DMS114 treated with DMSO at 0.1 percent for 48 hours (cell line): ENCODE measurements around the gene ARSK.

Source experiments
- DNase-seq: peaks from one replicate; lab custom pipeline; 2025; ENCODE audit not compliant: unreplicated experiment; lab: John Stamatoyannopoulos, UW

Gene ARSK

DNA sequence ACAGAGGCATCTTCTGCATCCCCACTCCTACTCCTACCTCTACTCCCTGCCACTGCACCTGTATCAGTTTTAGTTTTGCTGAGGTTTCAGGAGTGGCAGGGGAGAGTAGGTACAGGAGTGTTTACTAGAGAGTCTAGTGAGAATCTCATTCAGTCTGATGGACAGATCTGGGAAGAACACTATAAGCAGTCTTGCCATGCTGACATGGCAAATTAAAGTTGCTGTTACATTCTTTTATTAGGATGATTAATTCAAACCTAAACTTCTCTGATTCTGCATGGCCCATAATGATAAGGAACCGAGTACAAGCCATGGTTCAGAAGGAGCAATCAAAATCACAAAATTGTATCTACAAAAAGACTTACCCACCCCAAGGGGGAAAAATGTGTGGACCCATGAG, 7.4 kb downstream of the ARSK start:
- DNase-seq = no peak

- no peak for DNase-seq
Measured at GRCh38 chr5:95563367-95563766, 8.5 kb downstream of the ARSK start.

GRCh38 chr5:95564450-95564849, 9.5 kb downstream of the ARSK start:
- no peak for DNase-seq

DNA sequence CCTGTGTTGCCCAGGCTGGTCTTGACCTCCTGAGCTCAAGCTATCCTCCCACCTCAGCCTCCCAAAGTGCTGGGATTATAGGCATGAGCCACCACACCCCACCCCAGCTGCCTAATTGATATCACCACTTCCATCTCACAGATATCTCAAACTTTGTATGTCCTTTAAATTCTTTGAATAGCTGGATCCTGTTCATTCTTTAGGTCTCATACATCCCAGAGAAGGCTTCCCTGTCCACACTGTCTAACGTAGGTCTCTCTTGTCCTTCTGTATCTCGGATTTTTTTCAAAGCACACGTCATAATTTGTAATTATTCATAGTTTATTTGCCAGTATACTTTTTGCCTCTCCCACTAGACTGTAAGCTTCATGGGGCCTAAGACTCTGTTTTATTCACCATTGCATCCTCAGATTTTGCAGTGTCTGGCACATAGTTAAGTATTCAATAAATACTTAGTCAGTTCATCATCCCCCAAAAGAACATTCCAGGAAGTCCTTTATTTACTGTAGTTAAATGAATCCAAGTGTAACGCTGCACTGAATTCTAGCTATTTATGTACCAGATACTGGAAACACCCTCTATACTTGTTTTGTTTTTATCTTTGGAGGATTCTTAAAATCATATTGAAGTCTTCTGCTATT, 10.5 kb downstream of the ARSK start:
- no peak for DNase-seq

GRCh38 chr5:95572016-95572415, 17.1 kb downstream of the ARSK start:
- no peak for DNase-seq

DNA sequence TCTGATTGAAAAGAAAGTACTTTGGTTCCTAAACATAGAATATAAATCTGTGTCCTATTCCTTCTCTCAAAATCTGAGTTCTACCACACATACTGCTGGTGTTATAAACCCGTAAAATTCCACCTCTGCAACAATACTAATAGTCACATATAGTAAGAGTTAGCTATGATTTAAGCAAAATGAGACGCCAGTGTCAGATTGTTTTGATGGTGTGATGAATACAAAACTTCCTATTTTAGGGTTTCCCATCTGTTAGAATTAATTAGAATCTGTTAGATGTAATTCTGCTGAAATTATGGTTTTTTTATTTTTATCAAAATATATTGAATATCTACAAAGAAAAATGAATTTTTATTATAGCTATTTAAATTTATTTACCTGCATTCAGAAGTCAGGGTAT, 26.7 kb downstream of the ARSK start:
- no peak for DNase-seq

DNA sequence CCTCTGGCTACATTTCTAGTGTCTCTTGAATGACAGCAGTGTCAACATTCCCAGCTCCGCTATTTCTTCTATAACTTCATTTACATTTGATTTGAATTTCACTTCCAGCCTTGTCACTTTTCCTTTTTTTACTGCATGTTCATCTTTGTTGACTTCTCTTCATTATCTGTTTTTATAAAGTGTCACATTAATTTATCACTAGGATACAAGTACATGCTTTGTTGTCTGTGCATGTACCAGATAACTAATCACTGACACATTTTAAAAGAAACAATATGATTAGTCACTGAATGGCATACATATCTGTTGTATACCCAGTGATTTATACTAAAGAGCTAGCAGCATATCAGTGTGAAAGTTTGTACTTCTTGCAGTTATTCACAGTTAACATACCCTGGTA, 29.1 kb downstream of the ARSK start:
- DNase-seq = no peak

DNA sequence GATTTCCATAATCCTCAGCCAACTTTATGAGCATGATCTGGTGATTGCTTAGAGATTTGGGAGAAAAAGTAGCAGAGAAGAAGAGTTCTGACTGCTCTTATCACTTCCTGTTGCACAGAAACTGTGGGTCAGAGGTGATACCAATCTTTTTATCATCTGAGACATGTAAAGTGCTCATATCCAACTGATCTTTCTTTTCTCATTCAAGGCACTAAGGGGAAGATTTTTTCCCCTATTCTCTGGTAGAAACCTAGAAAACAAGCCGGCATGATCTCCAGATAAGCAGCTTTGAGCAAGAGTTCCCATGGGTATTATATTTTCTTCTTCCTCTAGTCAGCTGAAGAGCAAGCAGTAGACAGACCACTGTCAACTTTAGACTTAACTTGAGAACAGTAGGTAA, 36.0 kb downstream of the ARSK start:
- no peak for DNase-seq

DNA sequence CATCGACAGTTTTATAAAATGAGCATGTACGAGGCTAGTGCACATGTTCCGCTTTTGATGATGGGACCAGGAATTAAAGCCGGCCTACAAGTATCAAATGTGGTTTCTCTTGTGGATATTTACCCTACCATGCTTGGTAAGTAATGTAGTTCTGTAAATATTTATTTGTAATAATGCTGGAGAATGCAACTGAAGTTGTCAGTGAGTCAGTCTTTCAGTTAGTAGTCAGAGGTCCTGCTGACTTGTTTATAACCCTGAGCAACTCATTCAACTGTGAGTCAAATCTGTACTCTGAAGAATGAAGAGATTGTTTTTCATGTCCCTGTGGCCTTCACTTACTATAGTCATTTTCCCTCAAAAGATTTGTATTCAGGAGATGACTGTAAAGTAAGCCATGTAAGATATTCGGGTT, 36.6 kb downstream of the ARSK start:
- DNase-seq = no peak

GRCh38 chr5:95595289-95595931, 40.5 kb downstream of the ARSK start:
- DNase-seq = no peak

DNA sequence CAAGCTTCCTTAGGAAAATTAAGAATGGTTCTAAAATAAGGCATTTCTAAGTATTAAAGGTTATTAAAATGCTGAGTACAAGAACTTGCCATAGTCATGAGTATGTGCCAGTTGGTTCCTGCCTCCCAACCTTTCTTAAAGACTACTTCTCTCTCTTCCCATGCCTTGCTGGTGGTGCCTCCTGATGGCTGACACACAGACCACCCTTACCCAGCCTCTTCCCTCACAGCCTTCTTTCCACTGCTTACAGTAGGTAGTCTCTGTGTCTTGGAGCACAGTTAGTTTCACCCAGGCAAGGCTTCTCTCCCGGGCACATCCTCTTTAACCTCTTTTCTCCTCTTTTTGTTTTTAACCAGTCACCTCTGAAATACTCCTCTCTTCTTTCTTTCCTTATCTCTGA, 44.4 kb downstream of the ARSK start:
- DNase-seq = no peak

GRCh38 chr5:95600557-95600956, 45.7 kb downstream of the ARSK start:
- no peak for DNase-seq

DNA sequence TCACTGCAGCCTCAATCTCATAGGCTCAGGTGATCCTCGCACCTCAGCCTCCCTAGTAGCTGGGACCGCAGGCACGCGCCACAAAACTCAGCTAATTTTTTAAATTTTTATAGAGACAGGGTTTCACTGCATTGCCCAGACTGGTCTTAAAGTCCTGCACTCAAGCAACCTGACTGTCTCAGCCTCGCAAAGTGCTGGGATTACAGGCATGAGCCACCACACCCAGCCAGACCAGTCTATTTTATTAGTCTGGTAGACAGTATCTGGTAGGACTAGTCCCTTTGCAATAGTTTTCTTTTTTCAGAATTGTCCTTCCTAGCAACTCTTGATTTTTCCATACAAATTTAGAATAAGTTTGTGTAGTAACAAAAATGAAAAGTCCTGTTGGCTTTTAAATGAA, 50.9 kb downstream of the ARSK start:
- DNase-seq = no peak

GRCh38 chr5:95606419-95606818, 51.5 kb downstream of the ARSK start:
- no peak for DNase-seq

DNA sequence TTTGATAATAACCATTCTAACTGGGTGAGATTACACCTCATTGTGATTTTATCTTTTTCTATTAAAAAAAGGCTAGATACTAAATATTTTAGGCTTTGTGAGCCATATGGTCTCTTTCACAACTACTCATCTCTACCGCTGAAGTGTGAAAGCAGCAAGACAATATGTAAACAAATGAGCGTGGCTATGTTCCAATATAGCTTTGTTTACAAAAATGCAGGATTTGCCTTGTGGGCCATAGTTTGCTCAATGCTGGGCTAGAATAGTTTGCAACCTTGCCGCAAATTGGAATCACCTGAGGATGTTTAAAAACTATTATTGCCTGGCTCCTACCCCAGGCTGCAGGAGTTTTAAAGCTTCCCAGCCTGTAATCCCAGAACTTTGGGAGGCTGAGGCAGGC, 54.8 kb downstream of the ARSK start:
- DNase-seq = no peak

DNA sequence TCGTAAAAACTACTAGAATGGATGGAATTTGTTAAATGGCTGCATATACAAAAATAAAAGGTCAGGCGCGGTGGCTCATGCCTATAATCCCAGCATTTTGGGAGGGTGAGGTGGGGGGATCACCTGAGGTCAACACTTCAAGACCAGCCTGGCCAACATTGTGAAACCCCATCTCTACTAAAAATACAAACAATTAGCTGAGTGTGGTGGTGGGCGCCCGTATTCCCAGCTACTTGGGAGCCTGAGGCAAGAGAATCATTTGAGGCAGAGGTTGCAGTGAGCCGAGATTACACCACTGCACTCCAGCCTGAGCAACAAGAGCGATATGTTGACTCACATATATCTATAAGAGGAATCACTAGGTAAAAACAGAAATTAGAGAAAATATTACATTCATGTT, 55.6 kb downstream of the ARSK start:
- DNase-seq = no peak

- no peak for DNase-seq
Measured at GRCh38 chr5:95611396-95611795, 56.5 kb downstream of the ARSK start.

GRCh38 chr5:95613514-95613913, 58.6 kb downstream of the ARSK start:
- no peak for DNase-seq

DNA sequence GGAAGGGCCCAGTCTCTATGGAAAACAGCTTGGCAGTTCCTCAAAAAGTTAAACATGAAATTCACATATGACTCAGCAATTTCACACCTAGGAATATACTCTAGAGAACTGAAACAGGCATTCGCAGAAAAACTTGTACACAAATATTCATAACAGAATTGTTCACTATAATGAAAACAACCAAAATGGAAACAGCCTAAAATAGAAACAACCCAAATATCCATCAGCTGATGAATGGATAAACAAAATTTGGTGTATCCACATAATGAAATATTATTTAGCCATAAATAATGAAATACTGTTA, 60.2 kb downstream of the ARSK start:
- DNase-seq = no peak

- no peak for DNase-seq
Measured at GRCh38 chr5:95617057-95617456, 62.2 kb downstream of the ARSK start.

GRCh38 chr5:95619096-95619495, 64.2 kb downstream of the ARSK start:
- no peak for DNase-seq

GRCh38 chr5:95619514-95620029, 64.7 kb downstream of the ARSK start:
- no peak for DNase-seq
